Measurements from ENCODE around the gene ACKR3. TPM values are rescaled to one million over a fixed set of nuclear protein-coding genes. Genes with fewer than 3 reads are reported as not detected.

ACKR3 gene
- polyA plus RNA-seq, 5 donors = 32.3 to 44.1 (median 38.1) TPM

DNA sequence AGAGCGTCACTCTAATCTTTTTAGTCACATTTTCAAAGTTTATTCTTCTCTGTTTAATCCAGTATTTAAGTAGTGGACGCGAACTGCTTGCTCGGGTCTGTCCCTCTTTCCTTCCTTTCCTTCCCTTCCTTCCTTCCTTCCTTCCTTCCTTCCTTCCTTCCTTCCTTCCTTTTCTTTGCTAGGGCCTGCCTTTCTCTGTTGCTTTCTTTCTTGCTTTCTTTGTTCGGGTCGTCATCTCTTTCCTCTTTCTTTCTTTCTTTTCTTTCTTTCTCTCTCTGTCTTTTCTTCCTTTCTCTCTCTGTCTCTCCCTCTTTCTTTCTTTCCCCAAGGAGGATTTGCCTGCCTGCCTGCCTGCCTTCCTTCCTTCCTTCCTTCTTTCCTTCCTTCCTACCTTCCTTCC, 3.0 kb upstream of the ACKR3 start:
- no peak for DNase-seq

DNA sequence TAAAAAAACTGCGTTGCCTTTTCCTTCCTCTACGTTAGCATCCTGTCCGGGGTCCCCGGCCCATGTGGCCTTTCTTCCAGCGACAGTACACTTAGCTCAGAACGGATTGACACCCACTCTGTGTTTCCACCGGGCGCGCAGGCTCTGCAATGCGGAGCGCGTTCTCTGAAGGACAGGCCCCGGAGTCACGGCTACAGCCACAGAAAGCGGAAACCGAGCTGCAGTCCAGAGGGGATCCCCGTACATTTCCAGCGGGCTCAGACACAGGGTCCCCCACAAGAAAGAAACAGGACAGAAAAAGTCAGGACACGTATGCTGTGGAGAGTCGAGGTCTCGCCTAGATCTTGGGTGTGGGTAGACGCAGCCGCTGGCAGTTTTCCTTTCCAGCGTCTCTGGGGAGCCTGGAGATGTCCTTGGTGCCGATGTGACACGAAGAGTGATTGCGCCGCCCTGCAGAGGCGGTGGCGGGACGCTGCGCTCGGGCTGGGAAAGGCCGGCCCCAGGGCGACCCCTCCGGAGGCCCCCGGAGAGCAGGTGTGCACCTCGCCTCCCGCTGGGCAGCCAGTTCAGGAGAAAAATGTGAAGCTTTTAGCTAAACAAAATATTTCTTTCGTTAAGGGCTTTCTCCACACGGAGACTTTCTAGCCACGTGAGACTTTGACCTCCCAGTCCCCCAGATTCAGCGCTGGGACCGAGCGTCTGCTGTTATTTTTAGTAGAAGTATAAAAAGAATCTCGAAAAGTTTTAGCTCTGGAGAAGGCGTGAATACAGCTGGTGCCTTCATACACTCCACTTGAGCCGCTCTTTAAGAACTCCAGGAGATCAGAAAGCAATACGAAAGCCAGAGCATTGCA, 1.3 kb upstream of the ACKR3 start:
- peak in 1 of 2 donors; percentile 49 for DNase-seq

GRCh38 chr2:236568922-236569572, 578 bp upstream of the ACKR3 start:
- no peak for DNase-seq

DNA sequence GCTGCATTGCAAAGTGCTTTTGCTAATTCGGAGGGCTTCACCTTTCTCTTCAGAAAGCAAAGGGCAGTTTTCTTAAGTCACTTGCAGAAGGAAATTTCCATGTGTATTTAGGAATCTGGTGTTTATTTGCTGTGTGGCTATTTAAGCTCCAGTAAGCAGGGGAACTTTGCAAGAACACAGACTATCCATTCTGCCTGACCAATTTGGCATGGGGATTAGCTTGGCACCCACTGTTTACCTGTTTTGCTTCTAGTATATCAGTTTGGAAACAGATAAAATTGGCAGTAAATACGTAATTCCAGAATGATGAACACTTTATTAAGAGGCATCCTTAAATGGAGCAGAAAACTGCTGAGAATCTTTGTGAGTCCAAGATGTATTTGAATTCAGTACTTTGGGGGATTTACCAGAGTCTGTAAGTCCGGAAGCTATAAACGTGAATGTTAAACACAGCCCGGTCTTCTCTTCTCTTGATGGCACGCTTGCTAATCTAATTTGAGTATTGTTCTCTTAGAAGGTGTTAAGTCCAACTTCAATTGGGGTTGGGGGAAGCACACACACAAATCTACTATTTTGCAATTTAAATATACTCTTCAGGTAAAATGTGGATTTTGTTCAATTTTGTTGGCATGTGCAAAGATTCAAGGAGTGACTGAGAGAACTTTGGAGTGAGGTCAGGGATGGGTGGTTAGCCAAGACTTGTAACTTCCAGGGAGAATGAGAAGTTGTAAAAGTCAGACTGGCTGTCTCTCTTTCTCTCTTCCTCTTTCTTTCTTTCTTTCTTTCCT, 650 bp downstream of the ACKR3 start:
- no peak for DNase-seq

GRCh38 chr2:236571145-236571544, 1.5 kb downstream of the ACKR3 start:
- DNase-seq = no peak

DNA sequence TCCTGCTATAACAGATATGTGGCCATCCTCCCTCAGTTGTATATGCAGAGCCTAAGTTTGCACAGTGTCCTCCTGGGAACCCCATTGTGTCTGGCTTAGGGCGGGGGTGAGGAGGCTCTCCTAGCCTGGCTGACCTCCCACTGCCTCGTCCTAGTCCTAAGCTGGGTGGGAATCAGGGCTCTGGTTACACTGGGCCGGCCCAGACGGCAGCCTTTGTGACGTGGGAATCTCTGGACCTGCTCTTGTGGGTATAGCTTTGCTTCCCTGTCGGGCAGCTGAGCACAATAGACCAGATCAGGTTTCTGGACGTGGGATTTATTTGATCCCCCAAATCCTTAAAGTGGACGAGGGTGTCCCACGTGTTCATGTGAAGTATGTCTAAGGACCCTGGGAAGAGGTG, 2.9 kb downstream of the ACKR3 start:
- no peak for DNase-seq

DNA sequence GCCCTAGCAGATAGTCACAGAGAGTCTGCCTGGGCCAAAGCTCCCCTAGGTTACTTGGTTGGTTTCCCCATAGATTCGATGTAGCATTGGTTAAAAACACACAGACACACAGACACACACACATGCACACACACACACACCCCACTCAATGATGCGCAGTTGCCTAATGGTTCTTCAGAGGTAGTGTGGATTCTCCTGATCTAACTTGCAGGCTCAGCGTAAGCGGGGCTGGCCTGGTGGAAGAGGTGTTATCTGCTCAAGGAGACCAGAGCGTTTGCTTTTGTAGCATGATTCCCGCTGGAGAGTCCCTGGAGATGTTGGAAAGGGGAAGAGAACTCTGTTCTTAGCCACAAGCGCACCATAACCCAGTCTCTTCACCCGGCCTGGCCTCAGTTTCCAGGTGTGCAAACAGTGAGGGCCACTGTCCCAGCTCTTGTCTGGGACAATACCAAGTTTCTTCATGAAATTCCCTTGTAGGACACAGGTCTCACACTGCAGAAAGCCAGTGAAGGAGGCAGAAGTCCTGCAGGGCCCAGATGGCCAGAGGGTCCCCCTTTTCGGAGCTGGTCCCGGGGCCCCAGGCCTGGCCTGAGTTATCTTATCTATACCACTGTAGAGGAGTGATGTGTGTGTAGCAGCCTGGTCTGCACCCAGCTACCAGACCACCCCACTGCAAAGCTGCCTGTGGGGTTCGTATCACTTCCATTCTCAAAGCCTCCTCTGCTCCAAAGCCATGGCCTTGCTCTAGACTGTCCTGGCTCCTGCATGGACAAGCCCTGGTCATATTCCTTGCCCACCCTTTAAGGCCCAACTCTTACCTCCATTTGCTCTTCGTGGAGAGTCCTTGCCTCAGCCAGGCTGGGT, 3.7 kb downstream of the ACKR3 start:
- no peak for DNase-seq

DNA sequence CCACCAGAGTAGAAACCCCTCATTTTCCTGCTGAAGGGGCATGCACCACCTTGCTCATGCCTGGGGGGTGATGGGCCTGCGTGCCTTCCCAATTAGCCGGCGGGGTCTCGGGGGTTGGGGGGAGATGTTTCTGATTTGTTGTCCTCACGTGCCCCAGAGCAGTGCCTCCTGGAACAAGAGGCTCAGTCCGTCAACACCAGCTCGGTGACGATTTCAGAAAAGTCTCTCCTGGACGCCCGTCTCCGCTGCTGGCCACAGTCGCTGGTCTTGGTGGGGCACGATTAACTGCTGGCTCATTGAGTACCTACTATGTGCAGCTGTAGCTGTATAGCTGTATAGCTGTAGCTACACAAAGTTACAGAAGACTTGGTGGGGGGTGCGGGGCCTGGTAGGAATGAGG, 4.4 kb downstream of the ACKR3 start:
- DNase-seq = no peak

DNA sequence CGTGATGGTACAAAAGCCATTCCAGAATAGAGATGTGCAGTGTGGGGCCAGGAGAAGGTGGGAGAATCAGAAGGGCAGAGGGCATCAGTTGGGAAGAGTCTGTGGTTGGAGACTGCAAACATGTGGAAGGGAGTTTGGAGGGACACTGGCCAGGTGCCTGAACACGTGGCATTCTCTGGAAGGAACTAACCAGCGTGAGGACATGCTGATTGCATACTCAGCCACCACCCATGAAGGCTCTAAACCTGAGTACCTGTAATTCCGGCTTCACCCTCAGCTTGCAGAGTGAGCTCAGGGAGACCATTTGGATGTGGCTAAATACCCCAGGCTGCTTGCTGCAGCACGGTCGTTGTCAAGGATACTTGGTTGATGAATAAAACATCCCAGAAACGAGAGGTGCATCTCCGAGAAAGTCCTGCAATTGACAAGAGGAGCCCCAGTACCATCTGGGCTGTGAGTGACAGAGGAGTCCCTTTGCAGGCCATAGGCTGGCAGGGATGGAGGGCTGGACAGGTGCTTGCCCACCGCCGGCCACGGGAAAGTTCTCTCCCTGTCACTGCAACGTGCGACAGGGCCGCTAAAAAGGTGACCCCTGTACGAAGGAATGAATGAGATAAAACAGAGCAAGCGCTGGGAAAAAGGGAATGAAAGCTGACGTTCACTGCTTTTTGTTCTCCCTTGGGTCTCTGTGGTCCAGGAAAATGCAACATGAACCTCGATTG, 5.0 kb downstream of the ACKR3 start:
- DNase-seq = no peak

- no peak for DNase-seq
These were observed 5.9 kb downstream of the ACKR3 start for GRCh38 chr2:236575510-236575909.

- DNase-seq = peak in 1 of 2 donors; percentile 38
These were observed 6.5 kb downstream of the ACKR3 start for GRCh38 chr2:236576087-236576486.

- DNase-seq = no peak
These were observed 7.3 kb downstream of the ACKR3 start for GRCh38 chr2:236576953-236577352.

- no peak for DNase-seq
These were observed 8.1 kb downstream of the ACKR3 start for GRCh38 chr2:236577481-236578410.

GRCh38 chr2:236578411-236578846, 8.8 kb downstream of the ACKR3 start:
- DNase-seq = no peak

GRCh38 chr2:236579048-236579745, 9.6 kb downstream of the ACKR3 start:
- no peak for DNase-seq

DNA sequence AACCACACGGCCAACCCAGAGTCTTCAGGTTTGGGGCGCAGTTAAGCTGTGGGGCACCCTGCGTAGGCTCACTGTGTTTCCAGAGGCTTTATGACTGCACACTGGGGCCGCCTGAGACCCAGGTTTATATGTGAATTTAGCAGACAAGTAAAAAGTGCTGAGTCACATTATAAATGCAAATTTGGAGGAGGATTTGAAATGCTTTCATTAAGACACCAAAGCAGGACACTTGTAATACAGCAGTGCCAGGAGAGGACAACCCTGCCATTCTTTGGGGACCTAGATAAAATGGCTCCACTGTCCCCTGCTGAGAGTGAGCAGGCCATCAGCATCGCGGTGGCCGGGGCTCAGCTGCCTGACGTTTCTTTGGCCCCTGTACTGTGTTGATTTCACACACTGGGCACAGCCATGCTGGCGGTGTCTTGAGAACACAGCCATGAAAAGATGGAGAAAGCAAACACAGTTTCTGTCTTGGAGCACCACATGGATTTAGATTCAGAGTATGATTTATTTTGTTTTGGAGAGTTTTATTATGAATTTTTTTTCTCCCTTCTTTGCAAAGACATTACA, 10.2 kb downstream of the ACKR3 start:
- DNase-seq = no peak

- no peak for DNase-seq
These were observed 11.2 kb downstream of the ACKR3 start for GRCh38 chr2:236580746-236581355.

GRCh38 chr2:236581546-236581945, 11.9 kb downstream of the ACKR3 start:
- no peak for DNase-seq

Data from right lung (tissue), 5 donors.